WTC11 (cell line): ENCODE results near the gene KRT7. TPM values are rescaled to one million over a fixed set of nuclear protein-coding genes. Genes with fewer than 3 reads are reported as not detected.

Experiments
- ATAC-seq: fragments of 200-7000 bp; cut with Tn5 transposase; 2 replicates; pipeline ENCODE4 v1.10.0; 2021; ENCODE audit warnings: mild to moderate bottlenecking, moderate library complexity
- CTCF ChIA-PET: fragments of 300-600 bp; sonication (Branson Sonifier 250); formaldehyde crosslinking; loops from one replicate; lab custom pipeline; 2021; ENCODE audit warnings: antibody characterized with exemption; lab: Charles Lee
- POLR2A ChIA-PET: fragments of 350-600 bp; sonication (Branson Sonifier 250); formaldehyde crosslinking; loops from one replicate; lab custom pipeline; 2021; ENCODE audit warnings: antibody characterized with exemption; lab: Charles Lee
- DNase-seq: peaks from one replicate; pipeline ENCODE4 v3.0.0; 2021; ENCODE audit warnings: low spot score
- H3K27ac Mint-ChIP-seq: 2 replicates; pipeline ENCODE4 v1.8.0; 2021; ENCODE audit warnings: mixed read lengths
- H3K27me3 Mint-ChIP-seq: 2 replicates; pipeline ENCODE4 v1.8.0; 2021; ENCODE audit warnings: low read depth, mild to moderate bottlenecking, moderate library complexity, mixed read lengths
- H3K36me3 Mint-ChIP-seq: 2 replicates; pipeline ENCODE4 v1.8.0; 2021; ENCODE audit warnings: mixed read lengths
- H3K4me1 Mint-ChIP-seq: 2 replicates; pipeline ENCODE4 v1.8.0; 2022; ENCODE audit warnings: mixed read lengths
- H3K4me3 Mint-ChIP-seq: 2 replicates; pipeline ENCODE4 v1.8.0; 2021; ENCODE audit warnings: mild to moderate bottlenecking, moderate library complexity, mixed read lengths
- H3K9me3 Mint-ChIP-seq: 2 replicates; pipeline ENCODE4 v1.8.0; 2021; ENCODE audit warnings: mixed read lengths
- CDX4 ChIP-seq: fragments of 250-450 bp; sonication (Bioruptor Pico); IDR thresholded peaks from 2 replicates; pipeline ENCODE4 v1.9.0; 2021; ENCODE audit warnings: moderate library complexity, mild to moderate bottlenecking, inconsistent platforms, borderline replicate concordance
- ELF4 ChIP-seq: sonication (generic); formaldehyde crosslinking; IDR thresholded peaks from 2 replicates; pipeline ENCODE4 v1.8.1; 2022; ENCODE audit warnings: low read depth, mild to moderate bottlenecking, moderate library complexity, missing genetic modification reagents
- EMX1 ChIP-seq: fragments of 250-450 bp; sonication (Bioruptor Pico); IDR thresholded peaks from 2 replicates; pipeline ENCODE4 v1.8.0; 2021; ENCODE audit warnings: mild to moderate bottlenecking
- FOXK1 ChIP-seq: sonication (generic); formaldehyde crosslinking; IDR thresholded peaks from 2 replicates; pipeline ENCODE4 v1.8.0; 2022; ENCODE audit warnings: mild to moderate bottlenecking, moderate library complexity, missing genetic modification reagents
- GABPB1 ChIP-seq: sonication (generic); formaldehyde crosslinking; IDR thresholded peaks from 2 replicates; pipeline ENCODE4 v1.8.1; 2023; ENCODE audit warnings: mild to moderate bottlenecking, missing genetic modification reagents
- IRF2 ChIP-seq: sonication (generic); formaldehyde crosslinking; IDR thresholded peaks from 2 replicates; pipeline ENCODE4 v1.8.0; 2022; ENCODE audit warnings: low read depth, missing genetic modification reagents, borderline replicate concordance
- MXD4 ChIP-seq: fragments of 250-450 bp; sonication (Bioruptor Pico); IDR thresholded peaks from 2 replicates; pipeline ENCODE4 v1.8.0; 2021; ENCODE audit warnings: mild to moderate bottlenecking, moderate library complexity, borderline replicate concordance
- NFATC4 ChIP-seq: fragments of 250-450 bp; sonication (Bioruptor Pico); IDR thresholded peaks from 2 replicates; pipeline ENCODE4 v1.9.0; 2021; ENCODE audit warnings: mild to moderate bottlenecking
- NFYB ChIP-seq: sonication (generic); formaldehyde crosslinking; conservative IDR thresholded peaks from 2 replicates; pipeline ENCODE4 v1.8.0; 2022; ENCODE audit warnings: low read depth, missing genetic modification reagents
- NR3C1 ChIP-seq: sonication (generic); formaldehyde crosslinking; conservative IDR thresholded peaks from 2 replicates; pipeline ENCODE4 v1.8.1; 2023; ENCODE audit warnings: low read depth, mild to moderate bottlenecking, missing genetic modification reagents
- SOX15 ChIP-seq: fragments of 250-450 bp; sonication (Bioruptor Pico); IDR thresholded peaks from 2 replicates; pipeline ENCODE4 v1.9.0; 2021; ENCODE audit warnings: mild to moderate bottlenecking
- TCF7 ChIP-seq: sonication (generic); formaldehyde crosslinking; IDR thresholded peaks from 2 replicates; pipeline ENCODE4 v1.8.0; 2022; ENCODE audit warnings: mild to moderate bottlenecking, low read depth, missing genetic modification reagents, moderate library complexity
- ZBTB21 ChIP-seq: sonication (generic); formaldehyde crosslinking; IDR thresholded peaks from 2 replicates; pipeline ENCODE4 v1.8.1; 2023; ENCODE audit warnings: mild to moderate bottlenecking, missing genetic modification reagents, borderline replicate concordance
- ZNF121 ChIP-seq: sonication (generic); formaldehyde crosslinking; IDR thresholded peaks from 2 replicates; pipeline ENCODE4 v1.8.0; 2023; ENCODE audit warnings: missing genetic modification reagents
- ZNF396 ChIP-seq: fragments of 250-450 bp; sonication (Bioruptor Pico); IDR thresholded peaks from 2 replicates; pipeline ENCODE4 v1.8.0; 2021; ENCODE audit warnings: mild to moderate bottlenecking, moderate library complexity, borderline replicate concordance
- total RNA-seq: library from RNA; stranded (reverse); gene quantifications from 3 replicates; pipeline ENCODE4 v1.2.3, GENCODE V29; 2021
- TF ChIP-seq, protein P1 (sequence below): sonication (generic); formaldehyde crosslinking; IDR thresholded peaks from 2 replicates; pipeline ENCODE4 v1.8.0; 2022; ENCODE audit warnings: mild to moderate bottlenecking, missing genetic modification reagents
- TF ChIP-seq, protein P2 (sequence below): sonication (generic); formaldehyde crosslinking; IDR thresholded peaks from 2 replicates; pipeline ENCODE4 v1.8.1; 2022; ENCODE audit warnings: low read depth, missing genetic modification reagents, borderline replicate concordance
- TF ChIP-seq, protein P3 (sequence below): sonication (generic); formaldehyde crosslinking; IDR thresholded peaks from 2 replicates; pipeline ENCODE4 v1.8.0; 2022; ENCODE audit warnings: mild to moderate bottlenecking, missing genetic modification reagents
- TF ChIP-seq, protein P4 (sequence below): fragments of 200-600 bp; IDR thresholded peaks from 2 replicates; pipeline ENCODE4 v1.8.0; 2022; ENCODE audit warnings: antibody characterized with exemption
- TF ChIP-seq, protein P5 (sequence below): sonication (generic); formaldehyde crosslinking; conservative IDR thresholded peaks from 2 replicates; pipeline ENCODE4 v1.8.1; 2023; ENCODE audit warnings: mild to moderate bottlenecking, low read depth, missing genetic modification reagents, moderate library complexity
- TF ChIP-seq, protein P6 (sequence below): sonication (generic); formaldehyde crosslinking; IDR thresholded peaks from 2 replicates; pipeline ENCODE4 v1.8.1; 2022; ENCODE audit warnings: mild to moderate bottlenecking, missing genetic modification reagents, moderate library complexity, borderline replicate concordance
- TF ChIP-seq, protein P7 (sequence below): sonication (generic); formaldehyde crosslinking; IDR thresholded peaks from 2 replicates; pipeline ENCODE4 v1.8.0; 2023; ENCODE audit warnings: missing genetic modification reagents

The KRT7 gene
- total RNA-seq, 1 experiment from 2014 or later = 10.6 TPM

GRCh38 chr12:52226446-52226845 is 6.6 kb upstream of the KRT7 start:
- DNase-seq (no peak), ATAC-seq (no peak)
- no peak overlapping the region for H3K4me3 Mint-ChIP-seq
- H3K27me3 Mint-ChIP-seq = peaks cover 19% of the 10 kb centered on the region
- peaks cover 9% of the 10 kb centered on the region for H3K4me1 Mint-ChIP-seq
- H3K27ac Mint-ChIP-seq = no peak overlapping the region; the same call in 1 of the 2 replicates
- TF ChIP-seq ZNF121 (CRISPR knock-in tag) = no peak
- TF ChIP-seq, protein P1, sequence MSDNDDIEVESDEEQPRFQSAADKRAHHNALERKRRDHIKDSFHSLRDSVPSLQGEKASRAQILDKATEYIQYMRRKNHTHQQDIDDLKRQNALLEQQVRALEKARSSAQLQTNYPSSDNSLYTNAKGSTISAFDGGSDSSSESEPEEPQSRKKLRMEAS (CRISPR knock-in tag) = no peak
- no peak for TF ChIP-seq NFYB (CRISPR knock-in tag)
- no peak for TF ChIP-seq SOX15 (CRISPR knock-in tag)
- TF ChIP-seq, protein P2, sequence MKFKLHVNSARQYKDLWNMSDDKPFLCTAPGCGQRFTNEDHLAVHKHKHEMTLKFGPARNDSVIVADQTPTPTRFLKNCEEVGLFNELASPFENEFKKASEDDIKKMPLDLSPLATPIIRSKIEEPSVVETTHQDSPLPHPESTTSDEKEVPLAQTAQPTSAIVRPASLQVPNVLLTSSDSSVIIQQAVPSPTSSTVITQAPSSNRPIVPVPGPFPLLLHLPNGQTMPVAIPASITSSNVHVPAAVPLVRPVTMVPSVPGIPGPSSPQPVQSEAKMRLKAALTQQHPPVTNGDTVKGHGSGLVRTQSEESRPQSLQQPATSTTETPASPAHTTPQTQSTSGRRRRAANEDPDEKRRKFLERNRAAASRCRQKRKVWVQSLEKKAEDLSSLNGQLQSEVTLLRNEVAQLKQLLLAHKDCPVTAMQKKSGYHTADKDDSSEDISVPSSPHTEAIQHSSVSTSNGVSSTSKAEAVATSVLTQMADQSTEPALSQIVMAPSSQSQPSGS (CRISPR knock-in tag) = no peak
- no peak for TF ChIP-seq MXD4 (CRISPR knock-in tag)
- no peak for TF ChIP-seq ELF4 (CRISPR knock-in tag)
- TF ChIP-seq CDX4 = no peak
- TF ChIP-seq, protein P3, sequence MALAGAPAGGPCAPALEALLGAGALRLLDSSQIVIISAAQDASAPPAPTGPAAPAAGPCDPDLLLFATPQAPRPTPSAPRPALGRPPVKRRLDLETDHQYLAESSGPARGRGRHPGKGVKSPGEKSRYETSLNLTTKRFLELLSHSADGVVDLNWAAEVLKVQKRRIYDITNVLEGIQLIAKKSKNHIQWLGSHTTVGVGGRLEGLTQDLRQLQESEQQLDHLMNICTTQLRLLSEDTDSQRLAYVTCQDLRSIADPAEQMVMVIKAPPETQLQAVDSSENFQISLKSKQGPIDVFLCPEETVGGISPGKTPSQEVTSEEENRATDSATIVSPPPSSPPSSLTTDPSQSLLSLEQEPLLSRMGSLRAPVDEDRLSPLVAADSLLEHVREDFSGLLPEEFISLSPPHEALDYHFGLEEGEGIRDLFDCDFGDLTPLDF (CRISPR knock-in tag) = no peak
- CTCF ChIA-PET = interaction anchor here (1.0 to 3.7 kb wide), 6 partner anchors 10 to 100 kb away, joined by 3 to 19 read pairs (median 4); no protein-coding TSS in a partner anchor
- POLR2A ChIA-PET = no interaction called here
- no peaks in the 10 kb centered on the region for H3K9me3 Mint-ChIP-seq
- no peaks in the 10 kb centered on the region for H3K36me3 Mint-ChIP-seq

DNA sequence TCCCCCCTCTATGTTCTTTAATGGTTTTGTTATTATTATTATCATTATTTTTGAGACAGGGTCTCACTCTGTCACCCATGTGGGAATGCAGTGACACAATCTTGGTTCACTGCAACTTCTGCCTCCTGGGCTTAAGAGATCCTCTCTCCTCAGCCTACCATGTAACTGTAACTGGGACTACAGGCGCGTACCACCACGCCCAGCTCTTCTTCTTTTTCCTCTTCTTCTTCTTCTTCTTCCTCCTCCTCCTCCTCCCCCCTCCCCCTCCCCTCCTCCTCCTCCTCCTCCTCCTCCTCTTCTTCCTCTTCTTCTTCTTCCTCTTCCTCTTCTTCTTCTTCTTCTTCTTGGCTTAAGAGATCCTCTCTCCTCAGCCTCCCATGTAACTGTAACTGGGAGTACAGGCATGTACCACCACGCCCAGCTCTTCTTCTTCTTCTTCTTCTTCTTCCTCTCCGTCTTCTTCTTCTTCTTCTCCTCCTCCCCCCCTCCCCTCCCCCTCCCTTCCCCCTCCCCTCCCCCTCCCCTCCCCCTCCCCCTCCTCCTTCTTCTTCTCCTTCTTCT is 5.4 kb upstream of the KRT7 start:
- H3K27ac Mint-ChIP-seq = no peak overlapping the region
- no peaks in the 10 kb centered on the region for H3K9me3 Mint-ChIP-seq
- DNase-seq (no peak), ATAC-seq (no peak)
- H3K36me3 Mint-ChIP-seq = no peaks in the 10 kb centered on the region
- ChIA-PET CTCF (interaction anchor here (1.0 to 3.7 kb wide), 3 partner anchors 14 to 71 kb away, joined by 3 to 19 read pairs (median 8); no protein-coding TSS in a partner anchor), POLR2A (no interaction called here)
- no peak overlapping the region for H3K4me3 Mint-ChIP-seq
- peaks cover 32% of the 10 kb centered on the region for H3K27me3 Mint-ChIP-seq
- H3K4me1 Mint-ChIP-seq = peaks cover 21% of the 10 kb centered on the region
- TF ChIP-seq FOXK1 (no peak), TCF7 (CRISPR knock-in tag) (no peak), IRF2 (CRISPR knock-in tag) (no peak), NFATC4 (CRISPR knock-in tag) (no peak), EMX1 (CRISPR knock-in tag) (no peak), ZNF396 (no peak), ZBTB21 (CRISPR knock-in tag) (no peak), GABPB1 (CRISPR knock-in tag) (no peak), ELF4 (CRISPR knock-in tag) (no peak), NR3C1 (CRISPR knock-in tag) (no peak)
- TF ChIP-seq, protein P4, sequence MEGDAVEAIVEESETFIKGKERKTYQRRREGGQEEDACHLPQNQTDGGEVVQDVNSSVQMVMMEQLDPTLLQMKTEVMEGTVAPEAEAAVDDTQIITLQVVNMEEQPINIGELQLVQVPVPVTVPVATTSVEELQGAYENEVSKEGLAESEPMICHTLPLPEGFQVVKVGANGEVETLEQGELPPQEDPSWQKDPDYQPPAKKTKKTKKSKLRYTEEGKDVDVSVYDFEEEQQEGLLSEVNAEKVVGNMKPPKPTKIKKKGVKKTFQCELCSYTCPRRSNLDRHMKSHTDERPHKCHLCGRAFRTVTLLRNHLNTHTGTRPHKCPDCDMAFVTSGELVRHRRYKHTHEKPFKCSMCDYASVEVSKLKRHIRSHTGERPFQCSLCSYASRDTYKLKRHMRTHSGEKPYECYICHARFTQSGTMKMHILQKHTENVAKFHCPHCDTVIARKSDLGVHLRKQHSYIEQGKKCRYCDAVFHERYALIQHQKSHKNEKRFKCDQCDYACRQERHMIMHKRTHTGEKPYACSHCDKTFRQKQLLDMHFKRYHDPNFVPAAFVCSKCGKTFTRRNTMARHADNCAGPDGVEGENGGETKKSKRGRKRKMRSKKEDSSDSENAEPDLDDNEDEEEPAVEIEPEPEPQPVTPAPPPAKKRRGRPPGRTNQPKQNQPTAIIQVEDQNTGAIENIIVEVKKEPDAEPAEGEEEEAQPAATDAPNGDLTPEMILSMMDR = no peak
- TF ChIP-seq, protein P5, sequence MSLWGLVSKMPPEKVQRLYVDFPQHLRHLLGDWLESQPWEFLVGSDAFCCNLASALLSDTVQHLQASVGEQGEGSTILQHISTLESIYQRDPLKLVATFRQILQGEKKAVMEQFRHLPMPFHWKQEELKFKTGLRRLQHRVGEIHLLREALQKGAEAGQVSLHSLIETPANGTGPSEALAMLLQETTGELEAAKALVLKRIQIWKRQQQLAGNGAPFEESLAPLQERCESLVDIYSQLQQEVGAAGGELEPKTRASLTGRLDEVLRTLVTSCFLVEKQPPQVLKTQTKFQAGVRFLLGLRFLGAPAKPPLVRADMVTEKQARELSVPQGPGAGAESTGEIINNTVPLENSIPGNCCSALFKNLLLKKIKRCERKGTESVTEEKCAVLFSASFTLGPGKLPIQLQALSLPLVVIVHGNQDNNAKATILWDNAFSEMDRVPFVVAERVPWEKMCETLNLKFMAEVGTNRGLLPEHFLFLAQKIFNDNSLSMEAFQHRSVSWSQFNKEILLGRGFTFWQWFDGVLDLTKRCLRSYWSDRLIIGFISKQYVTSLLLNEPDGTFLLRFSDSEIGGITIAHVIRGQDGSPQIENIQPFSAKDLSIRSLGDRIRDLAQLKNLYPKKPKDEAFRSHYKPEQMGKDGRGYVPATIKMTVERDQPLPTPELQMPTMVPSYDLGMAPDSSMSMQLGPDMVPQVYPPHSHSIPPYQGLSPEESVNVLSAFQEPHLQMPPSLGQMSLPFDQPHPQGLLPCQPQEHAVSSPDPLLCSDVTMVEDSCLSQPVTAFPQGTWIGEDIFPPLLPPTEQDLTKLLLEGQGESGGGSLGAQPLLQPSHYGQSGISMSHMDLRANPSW = no peak
- TF ChIP-seq, protein P6, sequence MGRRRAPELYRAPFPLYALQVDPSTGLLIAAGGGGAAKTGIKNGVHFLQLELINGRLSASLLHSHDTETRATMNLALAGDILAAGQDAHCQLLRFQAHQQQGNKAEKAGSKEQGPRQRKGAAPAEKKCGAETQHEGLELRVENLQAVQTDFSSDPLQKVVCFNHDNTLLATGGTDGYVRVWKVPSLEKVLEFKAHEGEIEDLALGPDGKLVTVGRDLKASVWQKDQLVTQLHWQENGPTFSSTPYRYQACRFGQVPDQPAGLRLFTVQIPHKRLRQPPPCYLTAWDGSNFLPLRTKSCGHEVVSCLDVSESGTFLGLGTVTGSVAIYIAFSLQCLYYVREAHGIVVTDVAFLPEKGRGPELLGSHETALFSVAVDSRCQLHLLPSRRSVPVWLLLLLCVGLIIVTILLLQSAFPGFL = no peak
- TF ChIP-seq, protein P7, sequence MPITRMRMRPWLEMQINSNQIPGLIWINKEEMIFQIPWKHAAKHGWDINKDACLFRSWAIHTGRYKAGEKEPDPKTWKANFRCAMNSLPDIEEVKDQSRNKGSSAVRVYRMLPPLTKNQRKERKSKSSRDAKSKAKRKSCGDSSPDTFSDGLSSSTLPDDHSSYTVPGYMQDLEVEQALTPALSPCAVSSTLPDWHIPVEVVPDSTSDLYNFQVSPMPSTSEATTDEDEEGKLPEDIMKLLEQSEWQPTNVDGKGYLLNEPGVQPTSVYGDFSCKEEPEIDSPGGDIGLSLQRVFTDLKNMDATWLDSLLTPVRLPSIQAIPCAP = no peak
